Testis (tissue), 2 donors: ENCODE data around the gene POFUT1.

Experiments used
- POLR2A ChIP-seq: fragments of 450-650 bp; IDR thresholded peaks from one replicate; pipeline ENCODE4 v1.6.1; 2017; ENCODE audit warnings: antibody characterized with exemption, mild to moderate bottlenecking, moderate library complexity
- TF ChIP-seq, protein P1 (sequence below), 3 experiments: fragments of 450-650 bp in 2 of 3; fragments of 200-600 bp in 1 of 3; sonication (generic) in 1 of 3; IDR thresholded peaks; one replicate each; pipeline ENCODE4 v1.5.1; 2016 to 2019; ENCODE audit warnings: antibody characterized with exemption in 3 of 3, mild to moderate bottlenecking in 2 of 3, moderate library complexity in 1 of 3

DNA sequence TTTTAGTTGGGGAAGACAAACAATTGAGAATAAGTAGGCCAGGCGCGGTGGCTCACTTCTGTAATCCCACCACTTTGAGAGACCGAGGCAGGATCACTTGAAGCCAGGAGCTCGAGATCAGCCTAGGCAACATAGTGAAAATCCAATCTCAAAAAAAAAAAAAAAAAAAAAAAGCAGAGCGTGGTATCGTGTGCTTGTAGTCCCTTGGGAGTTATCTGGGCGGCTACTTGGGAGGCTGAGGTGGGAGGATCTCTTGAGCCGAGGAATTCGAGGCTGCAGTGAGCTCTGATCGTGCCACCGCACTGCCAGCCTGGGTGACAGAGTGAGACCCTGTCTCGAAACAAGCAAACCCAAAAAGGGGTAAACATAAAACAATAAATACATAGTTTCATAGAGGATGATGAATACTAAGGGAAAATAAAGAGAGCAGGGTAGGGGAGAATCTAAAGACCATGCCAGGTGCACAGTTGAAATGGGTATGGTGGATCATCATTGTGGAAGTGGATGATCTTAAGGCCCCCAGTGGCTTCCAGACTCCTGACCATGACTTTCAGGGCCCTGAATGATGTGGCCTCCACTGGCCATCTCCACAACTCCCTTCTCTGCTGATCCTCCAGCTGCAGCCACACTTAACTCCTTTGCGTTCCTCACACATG, 947 bp downstream of the POFUT1 start:
- TF ChIP-seq, protein P1, sequence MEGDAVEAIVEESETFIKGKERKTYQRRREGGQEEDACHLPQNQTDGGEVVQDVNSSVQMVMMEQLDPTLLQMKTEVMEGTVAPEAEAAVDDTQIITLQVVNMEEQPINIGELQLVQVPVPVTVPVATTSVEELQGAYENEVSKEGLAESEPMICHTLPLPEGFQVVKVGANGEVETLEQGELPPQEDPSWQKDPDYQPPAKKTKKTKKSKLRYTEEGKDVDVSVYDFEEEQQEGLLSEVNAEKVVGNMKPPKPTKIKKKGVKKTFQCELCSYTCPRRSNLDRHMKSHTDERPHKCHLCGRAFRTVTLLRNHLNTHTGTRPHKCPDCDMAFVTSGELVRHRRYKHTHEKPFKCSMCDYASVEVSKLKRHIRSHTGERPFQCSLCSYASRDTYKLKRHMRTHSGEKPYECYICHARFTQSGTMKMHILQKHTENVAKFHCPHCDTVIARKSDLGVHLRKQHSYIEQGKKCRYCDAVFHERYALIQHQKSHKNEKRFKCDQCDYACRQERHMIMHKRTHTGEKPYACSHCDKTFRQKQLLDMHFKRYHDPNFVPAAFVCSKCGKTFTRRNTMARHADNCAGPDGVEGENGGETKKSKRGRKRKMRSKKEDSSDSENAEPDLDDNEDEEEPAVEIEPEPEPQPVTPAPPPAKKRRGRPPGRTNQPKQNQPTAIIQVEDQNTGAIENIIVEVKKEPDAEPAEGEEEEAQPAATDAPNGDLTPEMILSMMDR (IDR thresholded peaks at IDR 0.05), result no peak
- no peak for TF ChIP-seq POLR2A
